ENCODE measurements around the gene SHISA9.

The SHISA9 gene

DNA sequence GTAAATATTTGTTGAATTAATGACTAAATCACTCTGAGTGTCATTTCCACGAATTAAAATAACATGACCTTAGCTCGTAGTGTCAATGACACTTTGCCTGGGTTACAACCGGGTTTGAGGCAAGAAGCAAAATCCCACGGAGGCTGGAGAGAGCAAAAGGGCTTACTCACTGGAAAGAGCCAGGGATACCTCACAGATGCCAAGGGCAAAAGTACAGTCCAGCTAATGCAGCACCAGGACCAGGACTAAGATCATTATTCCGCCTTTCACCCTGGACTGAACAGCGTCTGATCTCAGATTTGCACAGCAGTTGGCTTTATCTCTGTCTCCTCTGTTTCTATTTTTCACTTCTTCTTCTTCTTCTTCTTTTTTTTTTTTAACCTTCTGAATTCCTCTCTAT, 175.5 kb downstream of the SHISA9 start:
- TF ChIP-seq, protein P1, sequence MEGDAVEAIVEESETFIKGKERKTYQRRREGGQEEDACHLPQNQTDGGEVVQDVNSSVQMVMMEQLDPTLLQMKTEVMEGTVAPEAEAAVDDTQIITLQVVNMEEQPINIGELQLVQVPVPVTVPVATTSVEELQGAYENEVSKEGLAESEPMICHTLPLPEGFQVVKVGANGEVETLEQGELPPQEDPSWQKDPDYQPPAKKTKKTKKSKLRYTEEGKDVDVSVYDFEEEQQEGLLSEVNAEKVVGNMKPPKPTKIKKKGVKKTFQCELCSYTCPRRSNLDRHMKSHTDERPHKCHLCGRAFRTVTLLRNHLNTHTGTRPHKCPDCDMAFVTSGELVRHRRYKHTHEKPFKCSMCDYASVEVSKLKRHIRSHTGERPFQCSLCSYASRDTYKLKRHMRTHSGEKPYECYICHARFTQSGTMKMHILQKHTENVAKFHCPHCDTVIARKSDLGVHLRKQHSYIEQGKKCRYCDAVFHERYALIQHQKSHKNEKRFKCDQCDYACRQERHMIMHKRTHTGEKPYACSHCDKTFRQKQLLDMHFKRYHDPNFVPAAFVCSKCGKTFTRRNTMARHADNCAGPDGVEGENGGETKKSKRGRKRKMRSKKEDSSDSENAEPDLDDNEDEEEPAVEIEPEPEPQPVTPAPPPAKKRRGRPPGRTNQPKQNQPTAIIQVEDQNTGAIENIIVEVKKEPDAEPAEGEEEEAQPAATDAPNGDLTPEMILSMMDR (IDR thresholded peaks at IDR 0.05; ENCODE audit: control insufficient read depth, extremely low read depth, insufficient read depth), result no peak
- no peak overlapping the region for H3K4me3 ChIP-seq (ENCODE audit: low read depth, low read length)
- no peak for DNase-seq (ENCODE audit: low read depth)

DNA sequence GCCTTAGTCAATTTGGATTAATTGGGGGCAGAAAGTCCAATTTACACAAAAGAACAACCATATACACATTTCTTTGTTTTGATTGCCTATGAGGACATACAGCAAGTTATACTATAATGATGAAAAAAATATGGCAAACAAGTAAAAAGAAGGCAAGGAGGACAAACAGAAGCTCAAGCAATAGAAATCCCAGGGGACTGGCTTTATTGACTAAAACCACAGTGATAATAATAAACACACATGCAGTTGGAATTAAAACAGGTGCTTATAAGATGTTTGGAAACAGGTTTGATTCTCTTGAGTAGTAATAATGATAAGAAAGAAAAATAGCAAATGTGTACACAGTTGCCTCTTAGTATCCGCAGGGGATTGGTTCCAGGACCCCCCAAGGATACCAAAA, 176.4 kb downstream of the SHISA9 start:
- no peak for DNase-seq (ENCODE audit: low read depth)
- TF ChIP-seq, protein P1 (IDR thresholded peaks at IDR 0.05; ENCODE audit: control insufficient read depth, extremely low read depth, insufficient read depth), result no peak
- H3K4me3 ChIP-seq (ENCODE audit: low read depth, low read length), result no peak overlapping the region

DNA sequence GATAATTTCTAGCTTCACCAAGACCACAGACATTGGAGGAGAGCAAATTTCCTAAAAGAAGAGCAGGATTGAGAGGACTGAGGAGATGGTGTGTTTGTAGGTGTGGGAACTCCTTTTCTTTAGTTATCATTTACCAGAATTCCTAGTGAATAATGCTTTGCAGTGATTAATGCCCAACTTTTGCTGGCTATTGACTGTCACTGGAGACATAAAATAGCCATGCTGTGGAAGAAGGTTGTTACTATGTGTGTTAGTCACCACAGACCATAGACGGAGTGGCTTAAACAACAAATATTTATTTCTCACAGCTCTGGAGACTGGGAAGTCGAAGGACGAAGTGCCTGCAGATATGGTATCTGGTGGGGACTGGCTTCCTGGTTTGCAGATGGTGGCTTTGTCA, 179.1 kb downstream of the SHISA9 start:
- no peak overlapping the region for H3K4me3 ChIP-seq (ENCODE audit: low read depth, low read length)
- no peak for DNase-seq (ENCODE audit: low read depth)
- TF ChIP-seq, protein P1 (IDR thresholded peaks at IDR 0.05; ENCODE audit: control insufficient read depth, extremely low read depth, insufficient read depth), result no peak

DNA sequence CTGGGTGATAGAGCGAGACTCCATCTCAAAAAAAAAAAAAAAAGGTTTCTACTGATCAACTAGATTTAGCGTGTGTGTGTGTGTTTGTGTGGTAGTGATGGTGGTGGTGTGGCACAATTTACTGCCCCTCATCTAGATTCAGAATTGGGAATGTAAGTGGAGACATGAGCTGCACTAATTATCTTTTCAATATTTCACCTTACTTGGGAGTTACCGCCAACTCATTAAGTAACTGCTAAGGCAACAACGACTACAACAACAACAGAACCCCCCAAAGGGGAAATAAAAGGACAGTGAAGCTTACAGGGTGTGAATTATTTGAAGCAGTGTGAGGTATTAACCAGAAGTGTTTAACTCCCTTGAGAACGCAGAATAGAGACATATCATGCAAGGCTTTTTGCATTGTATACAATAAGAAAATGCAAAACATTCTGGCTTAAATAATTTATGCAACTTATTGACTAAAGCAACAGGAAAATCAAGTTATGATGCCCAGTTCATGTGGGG, 180.5 kb downstream of the SHISA9 start:
- no peak for DNase-seq (ENCODE audit: low read depth)
- no peak overlapping the region for H3K4me3 ChIP-seq (ENCODE audit: low read depth, low read length)
- TF ChIP-seq, protein P1 (IDR thresholded peaks at IDR 0.05; ENCODE audit: control insufficient read depth, extremely low read depth, insufficient read depth), result no peak

DNA sequence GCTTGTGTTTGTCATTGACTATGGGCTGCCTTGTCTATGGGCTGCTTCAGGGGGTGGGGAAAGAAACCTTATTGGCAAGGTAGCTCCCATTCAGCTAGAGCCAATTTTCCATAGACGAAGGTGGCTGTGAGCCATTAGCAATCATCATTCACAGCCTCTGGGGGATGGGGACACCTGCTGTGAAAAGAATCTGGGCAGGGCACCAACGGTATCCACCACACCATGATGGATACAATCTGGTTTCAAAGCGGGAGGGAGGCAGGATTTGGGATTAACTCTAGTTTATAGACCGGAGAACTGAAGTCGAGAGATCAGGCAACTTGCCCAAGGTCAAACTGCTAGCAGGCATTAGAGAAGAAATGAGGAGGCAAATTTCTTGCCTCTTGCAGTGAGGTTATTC, 182.3 kb downstream of the SHISA9 start:
- TF ChIP-seq, protein P1 (IDR thresholded peaks at IDR 0.05; ENCODE audit: control insufficient read depth, extremely low read depth, insufficient read depth), result no peak
- DNase-seq (ENCODE audit: low read depth), result no peak
- H3K4me3 ChIP-seq (ENCODE audit: low read depth, low read length), result no peak overlapping the region

DNA sequence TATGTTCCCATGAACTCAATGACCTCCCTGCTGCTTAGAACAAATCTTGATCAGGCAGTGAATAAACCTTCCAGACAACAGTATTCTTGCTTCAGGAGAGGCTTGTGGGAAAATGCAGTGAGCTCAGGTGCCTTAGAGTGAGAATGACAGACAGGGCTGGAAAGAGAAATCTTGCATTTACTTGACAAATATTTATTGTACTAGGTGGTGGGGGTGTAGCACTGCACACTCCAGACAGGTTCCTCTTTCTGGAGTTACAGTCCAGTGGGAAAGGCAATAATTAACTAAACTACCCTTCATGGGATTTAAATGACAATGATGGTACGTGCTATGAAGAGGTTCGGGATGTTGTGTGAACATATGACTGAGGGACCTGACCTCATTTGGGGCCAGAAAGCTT, 182.9 kb downstream of the SHISA9 start:
- DNase-seq (ENCODE audit: low read depth), result no peak
- no peak overlapping the region for H3K4me3 ChIP-seq (ENCODE audit: low read depth, low read length)
- TF ChIP-seq, protein P1 (IDR thresholded peaks at IDR 0.05; ENCODE audit: control insufficient read depth, extremely low read depth, insufficient read depth), result no peak

DNA sequence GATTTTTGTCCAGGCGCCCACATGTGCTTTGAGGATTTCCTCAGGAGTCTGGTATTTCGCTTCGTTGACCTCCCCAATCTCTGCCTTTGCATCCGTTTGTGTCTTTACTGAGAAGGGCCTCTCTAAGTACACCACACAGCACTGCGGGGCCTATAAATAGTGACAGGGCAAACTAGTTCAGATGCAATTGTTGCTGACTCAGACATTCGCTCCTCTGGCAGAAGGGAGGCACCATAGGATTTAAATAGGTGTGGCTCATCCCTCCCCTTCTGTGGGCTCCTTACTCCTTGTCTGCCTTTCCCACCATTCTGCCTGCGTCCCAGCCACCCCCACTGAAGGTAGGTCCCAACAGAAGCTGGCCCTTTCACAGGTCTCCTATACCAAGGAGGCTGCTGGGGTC, 192.3 kb downstream of the SHISA9 start:
- H3K4me3 ChIP-seq (ENCODE audit: low read depth, low read length), result no peak overlapping the region
- TF ChIP-seq, protein P1 (IDR thresholded peaks at IDR 0.05; ENCODE audit: control insufficient read depth, extremely low read depth, insufficient read depth), result no peak

More for the DNA sequence above, 192.3 kb downstream of the SHISA9 start:
- no peak for DNase-seq (ENCODE audit: low read depth)
